Left ventricle myocardium inferior (tissue), 1 donor: ENCODE data around the gene MYOC. TPM values are rescaled to one million over a fixed set of nuclear protein-coding genes. Genes with fewer than 3 reads are reported as not detected.

Experiments
- DNase-seq: peaks from one replicate; pipeline ENCODE4 v3.0.0-alpha.2; 2020
- H3K27ac ChIP-seq: fragments of 200-600 bp; replicated peaks from 2 replicates; pipeline ENCODE4 v1.8.0; 2021
- H3K27me3 ChIP-seq: fragments of 200-600 bp; 2 replicates; pipeline ENCODE4 v1.8.0; 2021; ENCODE audit warnings: low read depth
- H3K36me3 ChIP-seq: fragments of 200-600 bp; 2 replicates; pipeline ENCODE4 v1.8.0; 2021
- H3K4me1 ChIP-seq: fragments of 200-600 bp; 2 replicates; pipeline ENCODE4 v1.8.0; 2021
- H3K4me3 ChIP-seq: fragments of 200-600 bp; 2 replicates; pipeline ENCODE4 v1.8.0; 2021; ENCODE audit warnings: mild to moderate bottlenecking, moderate library complexity
- H3K9me3 ChIP-seq: fragments of 200-600 bp; replicated peaks from 2 replicates; pipeline ENCODE4 v1.8.0; 2021
- intact Hi-C: fragments of 100-400 bp; cut with micrococcal nuclease; formaldehyde crosslinking; loops from one replicate; pipeline ENCODE4 v1.11.0; 2022
- total RNA-seq: library from RNA; stranded (reverse); fragmentation: NEBNext Ultra II Directional; extraction: Animal tissue kit (Norgen Biotek cat#: 25700); gene quantifications from one replicate; pipeline ENCODE4 v1.2.1, GENCODE V29; 2021
- TF ChIP-seq, protein P1 (sequence below): fragments of 200-600 bp; IDR thresholded peaks from 2 replicates; pipeline ENCODE4 v1.8.0; 2021; ENCODE audit warnings: antibody characterized with exemption, mild to moderate bottlenecking, borderline replicate concordance
- donor health status: DM: no; HTN: yes; CAD: no; lungs with severe emphysema.

Gene MYOC
- total RNA-seq, 1 donor from 2014 or later = 1.0 TPM

DNA sequence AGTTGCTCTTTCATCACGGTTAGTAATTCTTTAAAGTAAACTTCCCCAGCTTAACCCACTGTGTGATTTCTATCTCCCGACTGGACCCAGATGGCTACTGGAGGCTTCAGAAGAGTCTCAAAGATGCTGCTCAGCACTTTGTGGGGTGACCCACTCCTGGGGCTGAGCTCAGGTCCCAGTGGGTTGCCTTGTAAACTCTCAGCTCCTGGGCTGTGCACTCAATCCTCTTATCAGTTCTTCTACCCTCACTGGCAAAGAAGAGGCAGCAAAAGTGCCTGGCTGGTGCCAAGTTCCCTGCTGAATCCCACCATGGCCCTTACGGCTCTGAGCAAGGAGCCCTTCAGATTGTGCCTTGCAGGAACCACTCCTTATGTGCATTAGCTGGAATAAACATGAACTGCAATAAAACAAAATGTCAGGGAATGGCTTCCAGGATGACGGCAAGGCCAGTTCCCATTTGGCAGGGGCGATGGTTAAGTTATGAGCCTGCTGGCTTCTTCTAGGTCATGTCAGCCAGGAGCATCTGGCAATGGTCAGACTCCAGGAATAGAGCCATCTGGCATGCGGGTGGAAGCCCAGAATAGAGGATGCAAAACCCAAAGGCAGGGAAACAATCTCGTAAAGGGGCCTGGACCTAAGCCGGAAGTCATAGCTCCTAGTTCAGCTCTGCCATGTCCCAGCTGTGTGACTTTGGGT, 6.8 kb downstream of the MYOC start:
- Histone ChIP-seq H3K27ac (peak overlapping the region; percentile 91), H3K9me3 (no peaks in the 10 kb centered on the region), H3K27me3 (no peaks in the 10 kb centered on the region), H3K4me1 (peaks cover 20% of the 10 kb centered on the region), H3K4me3 (peak overlapping the region; percentile 39), H3K36me3 (no peaks in the 10 kb centered on the region)
- intact Hi-C loops = loop anchor here (10.0 kb wide), 1 partner anchor 69 kb away; no protein-coding TSS in a partner anchor
- TF ChIP-seq, protein P1, sequence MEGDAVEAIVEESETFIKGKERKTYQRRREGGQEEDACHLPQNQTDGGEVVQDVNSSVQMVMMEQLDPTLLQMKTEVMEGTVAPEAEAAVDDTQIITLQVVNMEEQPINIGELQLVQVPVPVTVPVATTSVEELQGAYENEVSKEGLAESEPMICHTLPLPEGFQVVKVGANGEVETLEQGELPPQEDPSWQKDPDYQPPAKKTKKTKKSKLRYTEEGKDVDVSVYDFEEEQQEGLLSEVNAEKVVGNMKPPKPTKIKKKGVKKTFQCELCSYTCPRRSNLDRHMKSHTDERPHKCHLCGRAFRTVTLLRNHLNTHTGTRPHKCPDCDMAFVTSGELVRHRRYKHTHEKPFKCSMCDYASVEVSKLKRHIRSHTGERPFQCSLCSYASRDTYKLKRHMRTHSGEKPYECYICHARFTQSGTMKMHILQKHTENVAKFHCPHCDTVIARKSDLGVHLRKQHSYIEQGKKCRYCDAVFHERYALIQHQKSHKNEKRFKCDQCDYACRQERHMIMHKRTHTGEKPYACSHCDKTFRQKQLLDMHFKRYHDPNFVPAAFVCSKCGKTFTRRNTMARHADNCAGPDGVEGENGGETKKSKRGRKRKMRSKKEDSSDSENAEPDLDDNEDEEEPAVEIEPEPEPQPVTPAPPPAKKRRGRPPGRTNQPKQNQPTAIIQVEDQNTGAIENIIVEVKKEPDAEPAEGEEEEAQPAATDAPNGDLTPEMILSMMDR = no peak
- DNase-seq = peak; percentile 82

DNA sequence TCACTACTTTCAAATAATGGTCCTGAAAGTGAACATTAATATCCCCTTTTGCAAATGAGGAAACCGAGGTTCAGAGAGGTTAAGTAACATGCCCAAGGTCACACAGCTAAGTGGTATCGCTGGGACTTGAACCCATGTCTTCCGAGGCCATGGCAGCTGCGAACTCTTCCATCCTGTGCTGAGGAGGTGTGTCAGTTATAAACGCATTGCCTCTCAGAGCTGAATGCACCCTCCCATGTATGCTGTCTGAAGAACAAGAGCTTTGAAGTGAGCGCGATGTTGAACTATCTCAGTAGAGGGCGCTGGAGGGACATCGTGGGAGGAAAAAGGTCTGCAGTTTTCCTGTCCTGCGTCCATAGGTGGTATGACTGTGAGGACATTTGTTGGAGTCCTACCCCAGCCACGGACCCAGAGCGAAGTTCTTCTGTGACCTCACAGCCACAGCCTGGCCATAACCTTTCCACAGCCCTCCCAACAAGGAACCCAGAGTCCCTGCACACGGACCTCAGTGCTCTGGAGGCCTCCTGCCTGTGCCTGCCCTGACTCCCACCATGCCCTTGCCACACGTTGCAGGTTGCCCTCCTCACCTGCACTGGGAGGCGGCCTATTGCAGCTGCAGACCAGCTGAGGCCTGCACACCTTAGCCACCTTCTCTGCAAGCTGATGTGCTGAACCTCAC, 7.5 kb downstream of the MYOC start:
- Histone ChIP-seq H3K36me3 (no peaks in the 10 kb centered on the region), H3K4me3 (peak overlapping the region; percentile 39), H3K27me3 (no peaks in the 10 kb centered on the region), H3K27ac (peak overlapping the region; percentile 91), H3K9me3 (no peaks in the 10 kb centered on the region), H3K4me1 (peaks cover 20% of the 10 kb centered on the region)
- TF ChIP-seq, protein P1 = peak; percentile 87
- DNase-seq = peak; percentile 72
- intact Hi-C loops = loop anchor here (10.0 kb wide), 1 partner anchor 70 kb away; no protein-coding TSS in a partner anchor

DNA sequence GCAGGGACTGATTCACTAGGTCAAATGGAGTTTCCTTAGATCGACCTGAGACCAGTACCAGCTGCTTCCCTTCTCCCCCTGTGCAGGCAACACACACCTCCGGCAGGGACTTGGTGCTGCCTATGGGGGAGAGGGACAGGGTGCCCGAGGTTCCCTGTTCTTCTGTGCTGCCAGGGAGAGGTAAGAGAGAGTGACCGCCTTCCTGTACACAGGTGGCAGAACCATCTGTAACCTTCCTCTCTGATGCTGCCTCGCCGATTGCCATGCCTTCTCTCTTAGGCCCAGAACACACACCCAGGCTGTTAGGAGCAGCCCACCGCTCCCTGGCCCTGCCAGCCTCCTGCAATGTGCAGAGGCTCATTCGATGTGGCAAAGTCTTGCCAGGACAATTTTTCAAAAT, 9.3 kb downstream of the MYOC start:
- DNase-seq = no peak
- Histone ChIP-seq H3K9me3 (no peaks in the 10 kb centered on the region), H3K27ac (no peak overlapping the region), H3K27me3 (no peaks in the 10 kb centered on the region), H3K4me3 (no peak overlapping the region), H3K36me3 (no peaks in the 10 kb centered on the region), H3K4me1 (peaks cover 20% of the 10 kb centered on the region)
- intact Hi-C loops = loop anchor here (10.0 kb wide), 1 partner anchor 72 kb away; no protein-coding TSS in a partner anchor
- TF ChIP-seq, protein P1 = no peak

DNA sequence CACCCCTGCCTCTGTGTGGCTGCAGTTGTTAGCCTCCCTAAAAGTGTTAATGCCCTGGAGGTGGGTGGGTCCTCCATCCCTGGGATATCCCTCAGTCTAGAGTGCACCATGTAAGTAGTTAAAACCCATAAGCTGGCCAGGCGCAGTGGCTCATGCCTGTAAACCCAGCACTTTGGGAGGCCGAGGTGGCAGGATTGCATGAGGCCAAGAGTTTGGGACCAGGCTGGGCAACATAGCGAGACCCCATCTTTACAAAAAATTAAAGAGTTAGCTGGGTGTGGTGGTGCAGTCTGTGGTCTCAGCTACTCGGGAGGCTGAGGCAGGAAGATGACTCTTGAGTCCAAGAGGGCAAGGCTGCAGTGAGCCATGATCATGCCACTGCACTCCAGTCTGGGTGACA, 10.3 kb downstream of the MYOC start:
- Histone ChIP-seq H3K27me3 (no peaks in the 10 kb centered on the region), H3K27ac (no peak overlapping the region), H3K4me1 (peaks cover 20% of the 10 kb centered on the region), H3K36me3 (no peaks in the 10 kb centered on the region), H3K9me3 (no peaks in the 10 kb centered on the region), H3K4me3 (no peak overlapping the region)
- intact Hi-C loops = loop anchor here (10.0 kb wide), 1 partner anchor 73 kb away; no protein-coding TSS in a partner anchor
- no peak for DNase-seq
- TF ChIP-seq, protein P1 = no peak

DNA sequence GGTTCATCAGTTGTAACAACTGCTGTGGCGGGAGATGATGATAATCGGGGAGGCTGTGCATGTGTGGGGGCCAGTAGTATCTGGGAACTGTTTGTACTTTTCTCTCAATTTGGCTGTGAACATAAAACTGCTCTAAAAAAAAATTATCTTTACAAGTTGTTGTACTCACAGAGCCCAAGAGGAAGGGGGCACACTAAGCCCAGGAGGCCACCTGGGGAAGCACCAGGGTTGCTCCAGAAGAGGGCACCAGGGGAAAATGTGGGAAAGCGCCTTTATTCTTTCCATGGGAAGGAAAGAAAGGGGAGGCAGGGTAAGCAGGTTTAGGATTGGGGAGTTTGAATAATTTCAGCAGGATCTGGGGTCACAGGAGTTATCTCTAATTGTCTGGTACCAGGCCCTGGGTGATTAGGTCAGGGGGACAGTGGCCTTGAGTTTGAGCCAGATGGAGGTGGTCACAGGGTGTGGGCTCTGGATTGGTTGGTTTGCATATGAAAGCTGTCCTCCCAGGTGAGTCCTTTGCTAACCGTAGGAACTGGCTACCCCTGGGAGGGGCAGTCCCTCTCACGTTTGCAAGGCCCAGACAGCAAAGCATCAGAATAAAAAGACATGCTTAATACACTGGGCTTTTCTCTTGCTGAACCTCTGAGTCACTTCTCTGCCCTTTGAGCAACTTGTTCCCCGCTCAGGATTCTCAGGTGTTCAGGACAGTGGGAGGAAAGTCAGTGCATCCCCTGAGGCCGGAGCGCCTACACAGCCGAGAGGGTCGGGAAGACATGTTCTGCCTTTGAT, 11.2 kb downstream of the MYOC start:
- no peaks in the 10 kb centered on the region for H3K9me3 ChIP-seq
- TF ChIP-seq, protein P1 = no peak
- no peaks in the 10 kb centered on the region for H3K36me3 ChIP-seq
- intact Hi-C loops = loop anchor here (10.0 kb wide), 1 partner anchor 74 kb away; no protein-coding TSS in a partner anchor
- H3K27me3 ChIP-seq = no peaks in the 10 kb centered on the region
- H3K27ac ChIP-seq = no peak overlapping the region
- H3K4me3 ChIP-seq = no peak overlapping the region
- no peak for DNase-seq
- peaks cover 16% of the 10 kb centered on the region for H3K4me1 ChIP-seq
